GM19023 (cell line): ENCODE measurements around the gene ANP32E.
"Not testable (repeated sequence)": the region's sequence is repeated elsewhere in the genome, so short reads cannot be mapped to it uniquely, and the experiment has no call there.

ENCODE experiments used
- ATAC-seq: cut with Tn5 transposase; IDR thresholded peaks from one replicate; pipeline ENCODE4 v1.9.1; 2021; ENCODE audit warnings: mild to moderate bottlenecking, moderate library complexity; ENCODE audit not compliant: unreplicated experiment

ANP32E gene

GRCh38 chr1:150257624-150258585 is 22.0 kb upstream of the ANP32E start, which contains the start of gene CA14:
CA14 (plus strand) TSS chr1:150257774; CDS start chr1:150258129, 355 bp downstream.
- no peak for ATAC-seq

- ATAC-seq: no peak
These were observed 20.8 kb upstream of the ANP32E start for GRCh38 chr1:150256554-150257341.

GRCh38 chr1:150256198-150256553 is 20.3 kb upstream of the ANP32E start:
- no peak for ATAC-seq

GRCh38 chr1:150249936-150250335 is 14.0 kb upstream of the ANP32E start:
- ATAC-seq: no peak

- no peak for ATAC-seq
These were observed 7.1 kb upstream of the ANP32E start for GRCh38 chr1:150243003-150243402.

- ATAC-seq: no peak
These were observed 1.8 kb upstream of the ANP32E start for GRCh38 chr1:150237746-150238145.

GRCh38 chr1:150237176-150237575 is 1.3 kb upstream of the ANP32E start:
- not testable (repeated sequence) for ATAC-seq

GRCh38 chr1:150236614-150237100 is 745 bp upstream of the ANP32E start:
- ATAC-seq: no peak

- no peak for ATAC-seq
These were observed 539 bp downstream of the ANP32E start for GRCh38 chr1:150235294-150235851.

- ATAC-seq: peak; percentile 39
These were observed 1.2 kb downstream of the ANP32E start for GRCh38 chr1:150234566-150235293.

GRCh38 chr1:150234309-150234565 is 1.7 kb downstream of the ANP32E start:
- ATAC-seq: no peak

- ATAC-seq: no peak
These were observed 2.3 kb downstream of the ANP32E start for GRCh38 chr1:150233359-150234308.

GRCh38 chr1:150232921-150233320 is 3.0 kb downstream of the ANP32E start:
- not testable (repeated sequence) for ATAC-seq

GRCh38 chr1:150228246-150228645 is 7.7 kb downstream of the ANP32E start:
- ATAC-seq: not testable (repeated sequence)

GRCh38 chr1:150227228-150227627 is 8.7 kb downstream of the ANP32E start:
- ATAC-seq: no peak

- no peak for ATAC-seq
These were observed 9.4 kb downstream of the ANP32E start for GRCh38 chr1:150226486-150226885.

- no peak for ATAC-seq
These were observed 10.4 kb downstream of the ANP32E start for GRCh38 chr1:150225546-150225945.

- no peak for ATAC-seq
These were observed 10.9 kb downstream of the ANP32E start for GRCh38 chr1:150224983-150225382.

GRCh38 chr1:150221552-150221951 is 14.4 kb downstream of the ANP32E start:
- no peak for ATAC-seq

GRCh38 chr1:150215855-150216254 is 20.1 kb downstream of the ANP32E start:
- ATAC-seq: not testable (repeated sequence)
